H9 (cell line): ENCODE data around the gene SHISA9. TPM values are rescaled to one million over a fixed set of nuclear protein-coding genes. Genes with fewer than 3 reads are reported as not detected.

Experiments
- DNase-seq: peaks from one replicate; pipeline ENCODE4 v3.0.0-alpha.2; 2017
- H2AFZ ChIP-seq: one replicate; pipeline ENCODE4 v1.6.1; 2013; ENCODE audit warnings: mild to moderate bottlenecking, low read length, control low read depth, moderate library complexity
- H2AK5ac ChIP-seq: 2 replicates; pipeline ENCODE4 v1.6.1; 2013; ENCODE audit warnings: low read length, control low read depth, mixed read lengths; ENCODE audit not compliant: insufficient read length
- H2BK120ac ChIP-seq: one replicate; pipeline ENCODE4 v1.6.1; 2013; ENCODE audit warnings: low read depth, mild to moderate bottlenecking, low read length, control low read depth, inconsistent platforms; ENCODE audit not compliant: poor library complexity, severe bottlenecking
- H2BK12ac ChIP-seq: 2 replicates; pipeline ENCODE4 v1.6.1; 2013; ENCODE audit warnings: low read length, control low read depth, mixed read lengths, low read depth; ENCODE audit not compliant: insufficient read length
- H2BK15ac ChIP-seq: 2 replicates; pipeline ENCODE4 v1.6.1; 2013; ENCODE audit warnings: low read depth, low read length, control low read depth
- H2BK20ac ChIP-seq: one replicate; pipeline ENCODE4 v1.6.1; 2013; ENCODE audit warnings: low read depth, mild to moderate bottlenecking, low read length, control low read depth, inconsistent platforms; ENCODE audit not compliant: poor library complexity, severe bottlenecking
- H2BK5ac ChIP-seq: 2 replicates; pipeline ENCODE4 v1.6.1; 2013; ENCODE audit warnings: low read length, control low read depth, mixed read lengths; ENCODE audit not compliant: insufficient read length
- H3K14ac ChIP-seq: 2 replicates; pipeline ENCODE4 v1.6.1; 2013; ENCODE audit warnings: low read length, control low read depth; ENCODE audit not compliant: insufficient read depth
- H3K18ac ChIP-seq: 2 replicates; pipeline ENCODE4 v1.6.1; 2013; ENCODE audit warnings: low read depth, mild to moderate bottlenecking, mixed read lengths, low read length, control low read depth; ENCODE audit not compliant: insufficient read length
- H3K23ac ChIP-seq: 2 replicates; pipeline ENCODE4 v1.6.1; 2013; ENCODE audit warnings: low read length, control low read depth, mixed read lengths, low read depth; ENCODE audit not compliant: insufficient read length
- H3K23me2 ChIP-seq: 2 replicates; pipeline ENCODE4 v1.6.1; 2013; ENCODE audit warnings: low read depth, mild to moderate bottlenecking, mixed read lengths, low read length, control low read depth; ENCODE audit not compliant: insufficient read length, poor library complexity, severe bottlenecking
- H3K27ac ChIP-seq: 2 replicates; pipeline ENCODE4 v1.5.1; 2013; ENCODE audit warnings: low read length, control low read depth, mixed read lengths, low read depth; ENCODE audit not compliant: insufficient read length
- H3K27me3 ChIP-seq: 2 replicates; pipeline ENCODE4 v1.6.1; 2013; ENCODE audit warnings: low read length, control low read depth, inconsistent platforms; ENCODE audit not compliant: insufficient read depth
- H3K4ac ChIP-seq: 2 replicates; pipeline ENCODE4 v1.6.1; 2013; ENCODE audit warnings: low read depth, mild to moderate bottlenecking, control low read depth, inconsistent platforms, low read length, moderate library complexity
- H3K4me1 ChIP-seq: 2 replicates; pipeline ENCODE4 v1.6.1; 2013; ENCODE audit warnings: low read length, control low read depth, inconsistent platforms; ENCODE audit not compliant: insufficient read depth
- H3K4me2 ChIP-seq: 2 replicates; pipeline ENCODE4 v1.6.1; 2013; ENCODE audit warnings: low read length, control low read depth, mixed read lengths; ENCODE audit not compliant: insufficient read length, insufficient read depth
- H3K56ac ChIP-seq: 2 replicates; pipeline ENCODE4 v1.6.1; 2013; ENCODE audit warnings: low read depth, mild to moderate bottlenecking, mixed read lengths, low read length, control low read depth; ENCODE audit not compliant: insufficient read length
- H3K79me1 ChIP-seq: 2 replicates; pipeline ENCODE4 v1.6.1; 2013; ENCODE audit warnings: low read depth, mild to moderate bottlenecking, moderate library complexity, low read length, control low read depth, inconsistent platforms; ENCODE audit not compliant: insufficient read depth, poor library complexity, severe bottlenecking
- H3K79me2 ChIP-seq: 2 replicates; pipeline ENCODE4 v1.6.1; 2013; ENCODE audit warnings: low read length, control low read depth, inconsistent platforms; ENCODE audit not compliant: insufficient read depth
- H3K9ac ChIP-seq: 2 replicates; pipeline ENCODE4 v1.6.1; 2013; ENCODE audit warnings: low read length, control low read depth, mixed read lengths; ENCODE audit not compliant: insufficient read length; ENCODE audit errors: extremely low read depth
- H3K9me3 ChIP-seq: one replicate; pipeline ENCODE4 v1.6.1; 2013; ENCODE audit warnings: low read depth, low read length, inconsistent platforms; ENCODE audit not compliant: control insufficient read depth
- H3T11ph ChIP-seq: one replicate; pipeline ENCODE4 v1.6.1; 2013; ENCODE audit warnings: mild to moderate bottlenecking, low read length, control low read depth, inconsistent platforms
- H4K20me1 ChIP-seq: one replicate; pipeline ENCODE4 v1.6.1; 2013; ENCODE audit not compliant: control insufficient read depth, insufficient read length, insufficient read depth
- H4K5ac ChIP-seq: 2 replicates; pipeline ENCODE4 v1.6.1; 2013; ENCODE audit warnings: low read depth, mild to moderate bottlenecking, mixed read lengths, low read length, control low read depth; ENCODE audit not compliant: insufficient read length
- H4K8ac ChIP-seq: replicated peaks from 2 replicates; pipeline ENCODE4 v1.6.1; 2013; ENCODE audit warnings: low read length, control low read depth, mixed read lengths, low read depth; ENCODE audit not compliant: insufficient read length
- H4K91ac ChIP-seq: 2 replicates; pipeline ENCODE4 v1.6.1; 2013; ENCODE audit warnings: low read depth, mild to moderate bottlenecking, moderate library complexity, mixed read lengths, low read length, control low read depth; ENCODE audit not compliant: insufficient read length
- H3K27ac Mint-ChIP-seq, 3 experiments: 2 replicates in 2 of 3; 3 replicates in 1 of 3; pipeline ENCODE4 v1.8.0; 2020 to 2021; ENCODE audit warnings: mixed read lengths in 3 of 3, mild to moderate bottlenecking in 1 of 3, moderate library complexity in 1 of 3
- H3K27me3 Mint-ChIP-seq: 2 replicates; pipeline ENCODE4 v1.8.0; 2021; ENCODE audit warnings: low read depth, mild to moderate bottlenecking, moderate library complexity, mixed read lengths
- H3K36me3 Mint-ChIP-seq, 3 experiments: 2 replicates in 2 of 3; 3 replicates in 1 of 3; pipeline ENCODE4 v1.8.0; 2020 to 2021; ENCODE audit warnings: low read depth in 3 of 3, mixed read lengths in 3 of 3; ENCODE audit not compliant: insufficient read depth in 1 of 3
- H3K4me1 Mint-ChIP-seq, 2 experiments: 2 replicates each; pipeline ENCODE4 v1.8.0; 2020; ENCODE audit warnings: mixed read lengths in 2 of 2
- H3K4me3 Mint-ChIP-seq, 2 experiments: 2 replicates in 1 of 2; 3 replicates in 1 of 2; pipeline ENCODE4 v1.8.0; 2020 to 2021; ENCODE audit warnings: mild to moderate bottlenecking in 2 of 2, mixed read lengths in 2 of 2, moderate library complexity in 1 of 2
- H3K9me3 Mint-ChIP-seq, 2 experiments: 2 replicates in 1 of 2; 3 replicates in 1 of 2; pipeline ENCODE4 v1.8.0; 2020; ENCODE audit warnings: mild to moderate bottlenecking in 2 of 2, mixed read lengths in 2 of 2, moderate library complexity in 1 of 2
- CTCF ChIP-seq: fragments of 200-600 bp; sonication (generic); conservative IDR thresholded peaks from 3 replicates; pipeline ENCODE4 v1.8.0; 2021; ENCODE audit warnings: antibody characterized with exemption, mild to moderate bottlenecking
- WGBS: extraction: QIAGEN DNeasy Blood & Tissue Kit; methylation state at CpG from one replicate; pipeline ENCODE4 v1.1.7; 2013; ENCODE audit warnings: missing lambda C conversion rate, low lambda C conversion rate, mixed read lengths; ENCODE audit not compliant: insufficient read length; ENCODE audit errors: extremely low coverage; 5-methylcytosine and 5-hydroxymethylcytosine counted together
- total RNA-seq: library from RNA; stranded (reverse); gene quantifications from 2 replicates; pipeline ENCODE4 v1.2.1, GENCODE V29; 2021

SHISA9 gene
- total RNA-seq, 1 experiment from 2014 or later, result 7.0 TPM

GRCh38 chr16:13245713-13246377 is 344.4 kb downstream of the SHISA9 start:
- no peak overlapping the region for H3K56ac ChIP-seq
- 0 out of 7 replicates have a peak overlapping the region, but pooled peaks of 1 of the 3 experiments have one; percentile 15 for H3K27ac Mint-ChIP-seq
- no peak overlapping the region for H3K23ac ChIP-seq
- no peaks in the 10 kb centered on the region for H3K4me1 ChIP-seq
- TF ChIP-seq CTCF, result no peak
- no peak for DNase-seq
- H3K23me2 ChIP-seq, result no peaks in the 10 kb centered on the region
- H3K9me3 ChIP-seq, result no peaks in the 10 kb centered on the region
- no peaks in the 10 kb centered on the region for H3K79me1 ChIP-seq
- no peak overlapping the region for H2BK20ac ChIP-seq
- 0 out of 4 replicates have a peak, but pooled peaks cover 0 to 2% of the 10 kb centered on the region in 2 experiments for H3K4me1 Mint-ChIP-seq
- H3K4me2 ChIP-seq, result no peak overlapping the region
- no peak overlapping the region for H3K18ac ChIP-seq
- 0 out of 2 replicates have a peak, but pooled peaks cover 2% of the 10 kb centered on the region for H3K27me3 Mint-ChIP-seq
- no peak overlapping the region for H3K4me3 Mint-ChIP-seq
- no peak overlapping the region for H2AK5ac ChIP-seq
- WGBS, result no CpG with 5 or more reads among the region's 6 CpGs
- H2BK5ac ChIP-seq, result no peak overlapping the region
- H3K4ac ChIP-seq, result no peak overlapping the region
- no peak overlapping the region for H3K9ac ChIP-seq
- no peak overlapping the region for H2BK15ac ChIP-seq
- no peak overlapping the region for H3K27ac ChIP-seq
- no peaks in the 10 kb centered on the region for H3K27me3 ChIP-seq
- H3K14ac ChIP-seq, result no peak overlapping the region
- H3K79me2 ChIP-seq, result no peaks in the 10 kb centered on the region
- H4K5ac ChIP-seq, result no peak overlapping the region
- H3K9me3 Mint-ChIP-seq, result no peaks in the 10 kb centered on the region
- no peaks in the 10 kb centered on the region for H4K20me1 ChIP-seq
- no peak overlapping the region for H2BK12ac ChIP-seq
- no peaks in the 10 kb centered on the region for H3K36me3 Mint-ChIP-seq
- H2BK120ac ChIP-seq, result no peak overlapping the region
- H3T11ph ChIP-seq, result no peak overlapping the region
- H4K91ac ChIP-seq, result no peak overlapping the region
- H2AFZ ChIP-seq, result no peak overlapping the region
- H4K8ac ChIP-seq, result no peak overlapping the region
